ENCODE measurements around the gene CCDC15. TPM values are rescaled to one million over a fixed set of nuclear protein-coding genes. Genes with fewer than 3 reads are reported as not detected.

CCDC15 gene
- total RNA-seq, 1 donor from 2014 or later = 1.8 TPM

GRCh38 chr11:124942466-124943253 is 11.3 kb upstream of the CCDC15 start:
- peaks cover 6% of the 10 kb centered on the region for H3K4me1 Mint-ChIP-seq (ENCODE audit: unreplicated experiment)
- no peaks in the 10 kb centered on the region for H3K9me3 Mint-ChIP-seq (ENCODE audit: unreplicated experiment)
- DNase-seq (ENCODE audit: extremely low spot score, unreplicated experiment) = no peak
- no peaks in the 10 kb centered on the region for H3K36me3 Mint-ChIP-seq (ENCODE audit: unreplicated experiment)
- no peak overlapping the region for H3K4me3 Mint-ChIP-seq (ENCODE audit: unreplicated experiment)
- H3K27ac Mint-ChIP-seq (ENCODE audit: unreplicated experiment) = no peak overlapping the region
- peaks cover 8% of the 10 kb centered on the region for H3K27me3 Mint-ChIP-seq (ENCODE audit: unreplicated experiment)
- TF ChIP-seq, protein P1, sequence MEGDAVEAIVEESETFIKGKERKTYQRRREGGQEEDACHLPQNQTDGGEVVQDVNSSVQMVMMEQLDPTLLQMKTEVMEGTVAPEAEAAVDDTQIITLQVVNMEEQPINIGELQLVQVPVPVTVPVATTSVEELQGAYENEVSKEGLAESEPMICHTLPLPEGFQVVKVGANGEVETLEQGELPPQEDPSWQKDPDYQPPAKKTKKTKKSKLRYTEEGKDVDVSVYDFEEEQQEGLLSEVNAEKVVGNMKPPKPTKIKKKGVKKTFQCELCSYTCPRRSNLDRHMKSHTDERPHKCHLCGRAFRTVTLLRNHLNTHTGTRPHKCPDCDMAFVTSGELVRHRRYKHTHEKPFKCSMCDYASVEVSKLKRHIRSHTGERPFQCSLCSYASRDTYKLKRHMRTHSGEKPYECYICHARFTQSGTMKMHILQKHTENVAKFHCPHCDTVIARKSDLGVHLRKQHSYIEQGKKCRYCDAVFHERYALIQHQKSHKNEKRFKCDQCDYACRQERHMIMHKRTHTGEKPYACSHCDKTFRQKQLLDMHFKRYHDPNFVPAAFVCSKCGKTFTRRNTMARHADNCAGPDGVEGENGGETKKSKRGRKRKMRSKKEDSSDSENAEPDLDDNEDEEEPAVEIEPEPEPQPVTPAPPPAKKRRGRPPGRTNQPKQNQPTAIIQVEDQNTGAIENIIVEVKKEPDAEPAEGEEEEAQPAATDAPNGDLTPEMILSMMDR (IDR thresholded peaks at IDR 0.05) = no peak

- DNase-seq (ENCODE audit: extremely low spot score, unreplicated experiment) = no peak
- Mint-ChIP-seq H3K27me3 (ENCODE audit: unreplicated experiment) (peaks cover 10% of the 10 kb centered on the region), H3K4me3 (ENCODE audit: unreplicated experiment) (no peak overlapping the region), H3K4me1 (ENCODE audit: unreplicated experiment) (peaks cover 6% of the 10 kb centered on the region), H3K27ac (ENCODE audit: unreplicated experiment) (no peak overlapping the region), H3K9me3 (ENCODE audit: unreplicated experiment) (peaks cover 5% of the 10 kb centered on the region), H3K36me3 (ENCODE audit: unreplicated experiment) (no peaks in the 10 kb centered on the region)
- TF ChIP-seq, protein P1 (IDR thresholded peaks at IDR 0.05) = no peak
These were observed 10.8 kb upstream of the CCDC15 start for GRCh38 chr11:124943254-124943616.

DNA sequence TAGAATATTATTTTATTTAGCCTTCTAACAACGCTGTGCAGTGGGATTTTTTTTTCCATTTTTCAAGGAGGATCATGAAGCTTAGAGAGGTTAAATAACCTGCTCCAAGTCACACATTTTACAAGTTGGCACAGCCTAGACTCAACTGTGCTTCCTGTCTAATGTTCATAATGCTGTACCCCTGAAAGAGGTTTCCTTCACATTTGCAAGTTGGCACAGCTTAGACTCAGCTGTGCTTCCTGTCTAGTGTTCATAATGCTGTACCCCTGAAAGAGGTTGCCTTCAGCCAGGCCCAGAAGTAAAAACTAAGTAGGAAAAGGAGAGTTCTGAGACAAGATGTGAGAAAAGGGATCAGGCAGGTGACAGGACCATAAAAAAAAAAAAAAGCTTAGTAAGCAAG is 10.3 kb upstream of the CCDC15 start:
- Mint-ChIP-seq H3K27me3 (ENCODE audit: unreplicated experiment) (peaks cover 15% of the 10 kb centered on the region), H3K36me3 (ENCODE audit: unreplicated experiment) (no peaks in the 10 kb centered on the region), H3K27ac (ENCODE audit: unreplicated experiment) (no peak overlapping the region), H3K4me1 (ENCODE audit: unreplicated experiment) (peaks cover 6% of the 10 kb centered on the region), H3K4me3 (ENCODE audit: unreplicated experiment) (no peak overlapping the region), H3K9me3 (ENCODE audit: unreplicated experiment) (peaks cover 10% of the 10 kb centered on the region)
- TF ChIP-seq, protein P1 (IDR thresholded peaks at IDR 0.05) = no peak
- no peak for DNase-seq (ENCODE audit: extremely low spot score, unreplicated experiment)

GRCh38 chr11:124944565-124944964 is 9.4 kb upstream of the CCDC15 start:
- Mint-ChIP-seq H3K36me3 (ENCODE audit: unreplicated experiment) (no peaks in the 10 kb centered on the region), H3K27ac (ENCODE audit: unreplicated experiment) (no peak overlapping the region), H3K4me3 (ENCODE audit: unreplicated experiment) (no peak overlapping the region), H3K27me3 (ENCODE audit: unreplicated experiment) (peaks cover 15% of the 10 kb centered on the region), H3K4me1 (ENCODE audit: unreplicated experiment) (peaks cover 6% of the 10 kb centered on the region), H3K9me3 (ENCODE audit: unreplicated experiment) (peaks cover 12% of the 10 kb centered on the region)
- DNase-seq (ENCODE audit: extremely low spot score, unreplicated experiment) = no peak
- TF ChIP-seq, protein P1 (IDR thresholded peaks at IDR 0.05) = no peak

GRCh38 chr11:124945826-124946225 is 8.2 kb upstream of the CCDC15 start:
- peaks cover 12% of the 10 kb centered on the region for H3K9me3 Mint-ChIP-seq (ENCODE audit: unreplicated experiment)
- no peak for DNase-seq (ENCODE audit: extremely low spot score, unreplicated experiment)
- no peak overlapping the region for H3K4me3 Mint-ChIP-seq (ENCODE audit: unreplicated experiment)
- peaks cover 11% of the 10 kb centered on the region for H3K27me3 Mint-ChIP-seq (ENCODE audit: unreplicated experiment)
- H3K36me3 Mint-ChIP-seq (ENCODE audit: unreplicated experiment) = no peaks in the 10 kb centered on the region
- no peak overlapping the region for H3K27ac Mint-ChIP-seq (ENCODE audit: unreplicated experiment)
- peaks cover 6% of the 10 kb centered on the region for H3K4me1 Mint-ChIP-seq (ENCODE audit: unreplicated experiment)
- TF ChIP-seq, protein P1 (IDR thresholded peaks at IDR 0.05) = no peak
